HL-60 (cell line): ENCODE data around the gene UBE2G1.

Source experiments
- DNase-seq, 2 experiments: peaks; one replicate each; pipeline ENCODE4 v3.0.0-alpha.2; 2010 to 2020; ENCODE audit warnings: low read depth in 1 of 2, low spot score in 1 of 2
- H3K27ac ChIP-seq: fragments of 250-450 bp; sonication (Bioruptor Pico); replicated peaks from 2 replicates; pipeline ENCODE4 v1.5.1; 2020; ENCODE audit warnings: mild to moderate bottlenecking, moderate library complexity
- H3K27me3 ChIP-seq: fragments of 250-450 bp; sonication (Bioruptor Pico); 2 replicates; pipeline ENCODE4 v1.5.1; 2021; ENCODE audit warnings: mild to moderate bottlenecking, moderate library complexity; ENCODE audit not compliant: insufficient read depth, poor library complexity, severe bottlenecking
- H3K4me3 ChIP-seq: replicated peaks from 2 replicates; pipeline ENCODE4 v1.5.1; 2011; ENCODE audit warnings: mild to moderate bottlenecking, control low read depth, low read length; ENCODE audit not compliant: insufficient read depth
- GABPA ChIP-seq: IDR thresholded peaks from 2 replicates; pipeline ENCODE4 v1.6.1; 2012; ENCODE audit warnings: low read depth
- POLR2AphosphoS5 ChIP-seq: IDR thresholded peaks from 2 replicates; pipeline ENCODE4 v1.6.1; 2012; ENCODE audit warnings: low read depth
- SPI1 ChIP-seq: IDR thresholded peaks from 2 replicates; pipeline ENCODE4 v1.6.1; 2012; ENCODE audit warnings: low read depth, mild to moderate bottlenecking, borderline replicate concordance
- TF ChIP-seq, protein P1 (sequence below): IDR thresholded peaks from one replicate; pipeline ENCODE4 v1.5.1; 2011; ENCODE audit warnings: low read length, control low read depth, inconsistent platforms; ENCODE audit not compliant: insufficient read depth
- TF ChIP-seq, protein P2 (sequence below): IDR thresholded peaks from 2 replicates; pipeline ENCODE4 v1.6.1; 2012; ENCODE audit warnings: low read depth; ENCODE audit not compliant: insufficient replicate concordance

The UBE2G1 gene

DNA sequence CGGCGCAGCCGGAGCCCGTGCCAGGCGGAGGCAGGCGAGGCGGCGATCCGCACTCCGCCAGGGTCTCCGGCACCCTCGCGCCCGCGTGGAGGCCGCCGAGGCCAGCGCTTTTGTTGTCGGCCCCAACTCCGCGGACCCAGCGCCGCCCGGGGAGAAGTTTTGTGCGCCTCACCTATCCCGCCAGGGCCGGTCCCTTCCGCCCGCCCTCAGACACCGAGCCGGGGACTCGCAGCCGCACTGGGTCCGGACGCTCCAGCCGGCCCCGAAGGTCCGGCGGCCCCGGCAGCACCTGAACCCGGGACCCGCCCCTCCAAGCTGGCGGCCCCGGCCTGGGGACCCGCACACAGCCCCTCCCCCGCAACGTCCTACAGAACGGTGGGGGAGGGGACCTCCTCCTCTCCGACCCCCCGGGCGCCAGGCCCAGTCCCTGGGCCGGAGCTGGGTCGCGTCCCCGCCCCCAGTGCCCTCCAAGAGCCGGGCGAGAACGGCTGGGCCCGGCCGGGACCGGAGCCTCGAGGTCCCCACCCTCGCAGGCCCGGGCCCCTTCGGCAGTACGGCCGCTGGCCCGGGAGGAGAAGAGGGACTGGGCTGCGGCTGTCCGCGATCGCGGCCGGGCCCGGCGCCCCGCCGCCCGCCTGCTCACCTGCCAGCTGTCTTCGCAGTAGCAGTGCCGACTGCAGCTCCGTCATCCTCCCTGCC is 698 bp downstream of the UBE2G1 start:
- Histone ChIP-seq H3K27me3 (no peaks in the 10 kb centered on the region), H3K4me3 (peak overlapping the region; percentile 68), H3K27ac (peak overlapping the region; percentile 89)
- TF ChIP-seq POLR2AphosphoS5 (no peak), GABPA (no peak), SPI1 (no peak)
- TF ChIP-seq, protein P1, sequence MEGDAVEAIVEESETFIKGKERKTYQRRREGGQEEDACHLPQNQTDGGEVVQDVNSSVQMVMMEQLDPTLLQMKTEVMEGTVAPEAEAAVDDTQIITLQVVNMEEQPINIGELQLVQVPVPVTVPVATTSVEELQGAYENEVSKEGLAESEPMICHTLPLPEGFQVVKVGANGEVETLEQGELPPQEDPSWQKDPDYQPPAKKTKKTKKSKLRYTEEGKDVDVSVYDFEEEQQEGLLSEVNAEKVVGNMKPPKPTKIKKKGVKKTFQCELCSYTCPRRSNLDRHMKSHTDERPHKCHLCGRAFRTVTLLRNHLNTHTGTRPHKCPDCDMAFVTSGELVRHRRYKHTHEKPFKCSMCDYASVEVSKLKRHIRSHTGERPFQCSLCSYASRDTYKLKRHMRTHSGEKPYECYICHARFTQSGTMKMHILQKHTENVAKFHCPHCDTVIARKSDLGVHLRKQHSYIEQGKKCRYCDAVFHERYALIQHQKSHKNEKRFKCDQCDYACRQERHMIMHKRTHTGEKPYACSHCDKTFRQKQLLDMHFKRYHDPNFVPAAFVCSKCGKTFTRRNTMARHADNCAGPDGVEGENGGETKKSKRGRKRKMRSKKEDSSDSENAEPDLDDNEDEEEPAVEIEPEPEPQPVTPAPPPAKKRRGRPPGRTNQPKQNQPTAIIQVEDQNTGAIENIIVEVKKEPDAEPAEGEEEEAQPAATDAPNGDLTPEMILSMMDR, result no peak
- TF ChIP-seq, protein P2, sequence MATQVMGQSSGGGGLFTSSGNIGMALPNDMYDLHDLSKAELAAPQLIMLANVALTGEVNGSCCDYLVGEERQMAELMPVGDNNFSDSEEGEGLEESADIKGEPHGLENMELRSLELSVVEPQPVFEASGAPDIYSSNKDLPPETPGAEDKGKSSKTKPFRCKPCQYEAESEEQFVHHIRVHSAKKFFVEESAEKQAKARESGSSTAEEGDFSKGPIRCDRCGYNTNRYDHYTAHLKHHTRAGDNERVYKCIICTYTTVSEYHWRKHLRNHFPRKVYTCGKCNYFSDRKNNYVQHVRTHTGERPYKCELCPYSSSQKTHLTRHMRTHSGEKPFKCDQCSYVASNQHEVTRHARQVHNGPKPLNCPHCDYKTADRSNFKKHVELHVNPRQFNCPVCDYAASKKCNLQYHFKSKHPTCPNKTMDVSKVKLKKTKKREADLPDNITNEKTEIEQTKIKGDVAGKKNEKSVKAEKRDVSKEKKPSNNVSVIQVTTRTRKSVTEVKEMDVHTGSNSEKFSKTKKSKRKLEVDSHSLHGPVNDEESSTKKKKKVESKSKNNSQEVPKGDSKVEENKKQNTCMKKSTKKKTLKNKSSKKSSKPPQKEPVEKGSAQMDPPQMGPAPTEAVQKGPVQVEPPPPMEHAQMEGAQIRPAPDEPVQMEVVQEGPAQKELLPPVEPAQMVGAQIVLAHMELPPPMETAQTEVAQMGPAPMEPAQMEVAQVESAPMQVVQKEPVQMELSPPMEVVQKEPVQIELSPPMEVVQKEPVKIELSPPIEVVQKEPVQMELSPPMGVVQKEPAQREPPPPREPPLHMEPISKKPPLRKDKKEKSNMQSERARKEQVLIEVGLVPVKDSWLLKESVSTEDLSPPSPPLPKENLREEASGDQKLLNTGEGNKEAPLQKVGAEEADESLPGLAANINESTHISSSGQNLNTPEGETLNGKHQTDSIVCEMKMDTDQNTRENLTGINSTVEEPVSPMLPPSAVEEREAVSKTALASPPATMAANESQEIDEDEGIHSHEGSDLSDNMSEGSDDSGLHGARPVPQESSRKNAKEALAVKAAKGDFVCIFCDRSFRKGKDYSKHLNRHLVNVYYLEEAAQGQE, result no peak
- DNase-seq, result no peak

DNA sequence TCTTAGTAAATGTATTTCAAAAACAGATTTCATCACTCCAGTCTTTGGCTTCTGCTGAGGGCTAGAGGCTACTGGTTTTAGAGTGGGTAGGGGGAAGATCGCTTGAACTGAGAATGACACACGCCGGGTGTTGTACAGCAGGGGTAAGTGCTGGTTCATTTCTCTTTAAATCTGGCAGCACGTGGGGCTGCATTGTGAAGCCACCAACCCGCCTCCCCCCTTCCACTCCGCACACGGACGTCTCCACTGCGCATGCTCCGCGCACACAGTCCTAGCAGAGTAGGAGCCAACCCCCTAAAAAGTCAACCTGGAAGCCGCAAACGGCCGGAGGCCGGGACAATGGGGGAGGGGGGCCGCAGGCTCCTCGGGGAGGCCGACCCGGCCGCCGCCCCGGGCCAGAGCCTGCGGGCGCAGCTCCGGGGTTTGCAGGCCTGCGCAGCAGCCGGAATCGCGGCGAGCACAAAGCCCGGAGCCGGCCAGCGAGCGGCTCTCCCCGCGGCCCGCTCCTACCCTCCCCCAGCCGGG is 1.3 kb downstream of the UBE2G1 start:
- peak; percentile 63 to 88 for DNase-seq
- TF ChIP-seq, protein P1, result no peak
- TF ChIP-seq POLR2AphosphoS5, result no peak
- H3K27me3 ChIP-seq, result no peaks in the 10 kb centered on the region
- H3K4me3 ChIP-seq, result peak overlapping the region; percentile 68
- H3K27ac ChIP-seq, result peak overlapping the region; percentile 89

DNA sequence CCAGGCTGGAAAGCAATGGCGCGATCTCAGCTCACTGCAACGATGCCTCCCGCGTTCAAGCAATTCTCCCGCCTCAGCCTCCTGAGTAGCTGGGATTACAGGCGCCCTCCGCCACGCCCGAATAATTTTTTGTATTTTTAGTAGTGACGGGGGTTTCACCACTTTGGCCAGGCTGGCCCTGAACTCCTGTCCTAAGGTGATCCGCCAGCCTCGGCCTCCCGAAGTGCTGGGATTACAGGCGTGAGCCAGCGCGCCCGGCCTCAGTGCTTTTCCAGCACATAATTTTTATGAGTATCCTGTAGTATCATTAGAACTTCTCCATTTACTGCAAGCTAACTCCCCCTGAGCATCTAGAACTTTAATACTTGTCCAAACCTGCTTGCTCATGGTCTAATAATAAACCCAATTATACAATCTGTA is 1.8 kb downstream of the UBE2G1 start:
- peak overlapping the region; percentile 68 for H3K4me3 ChIP-seq
- H3K27ac ChIP-seq, result peak overlapping the region; percentile 89
- no peak for DNase-seq
- H3K27me3 ChIP-seq, result no peaks in the 10 kb centered on the region
- TF ChIP-seq, protein P1, result no peak
- TF ChIP-seq, protein P2, result no peak
- no peak for TF ChIP-seq SPI1
- no peak for TF ChIP-seq POLR2AphosphoS5
- TF ChIP-seq GABPA, result no peak

DNA sequence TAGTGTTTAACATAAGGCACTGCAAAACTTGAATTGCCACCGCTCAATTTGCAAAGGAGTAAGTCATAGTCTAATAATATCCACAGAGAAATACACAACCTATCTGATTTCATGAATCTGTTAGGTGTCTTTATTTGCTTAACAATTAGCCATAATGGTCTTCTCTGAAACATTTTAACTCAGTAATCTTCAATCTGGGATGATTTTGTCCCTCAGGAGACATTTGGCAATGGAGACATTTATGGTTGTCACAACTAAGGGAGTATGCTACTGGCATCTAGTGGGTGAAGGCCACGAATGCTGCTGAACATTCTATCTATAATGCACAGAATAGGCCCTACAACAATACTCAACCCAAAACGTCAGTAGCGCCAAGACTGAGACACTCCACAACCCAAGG is 4.3 kb downstream of the UBE2G1 start:
- H3K27ac ChIP-seq, result no peak overlapping the region
- no peak for DNase-seq

More for the DNA sequence above, 4.3 kb downstream of the UBE2G1 start:
- H3K4me3 ChIP-seq, result no peak overlapping the region
- H3K27me3 ChIP-seq, result no peaks in the 10 kb centered on the region
- TF ChIP-seq SPI1, result no peak
- TF ChIP-seq GABPA, result no peak
- no peak for TF ChIP-seq POLR2AphosphoS5
- TF ChIP-seq, protein P2, result no peak
- TF ChIP-seq, protein P1, result no peak
